Measurements from ENCODE around the gene TANGO6.
"Not testable (repeated sequence)": the region's sequence is repeated elsewhere in the genome, so short reads cannot be mapped to it uniquely, and the experiment has no call there.

TANGO6 gene

DNA sequence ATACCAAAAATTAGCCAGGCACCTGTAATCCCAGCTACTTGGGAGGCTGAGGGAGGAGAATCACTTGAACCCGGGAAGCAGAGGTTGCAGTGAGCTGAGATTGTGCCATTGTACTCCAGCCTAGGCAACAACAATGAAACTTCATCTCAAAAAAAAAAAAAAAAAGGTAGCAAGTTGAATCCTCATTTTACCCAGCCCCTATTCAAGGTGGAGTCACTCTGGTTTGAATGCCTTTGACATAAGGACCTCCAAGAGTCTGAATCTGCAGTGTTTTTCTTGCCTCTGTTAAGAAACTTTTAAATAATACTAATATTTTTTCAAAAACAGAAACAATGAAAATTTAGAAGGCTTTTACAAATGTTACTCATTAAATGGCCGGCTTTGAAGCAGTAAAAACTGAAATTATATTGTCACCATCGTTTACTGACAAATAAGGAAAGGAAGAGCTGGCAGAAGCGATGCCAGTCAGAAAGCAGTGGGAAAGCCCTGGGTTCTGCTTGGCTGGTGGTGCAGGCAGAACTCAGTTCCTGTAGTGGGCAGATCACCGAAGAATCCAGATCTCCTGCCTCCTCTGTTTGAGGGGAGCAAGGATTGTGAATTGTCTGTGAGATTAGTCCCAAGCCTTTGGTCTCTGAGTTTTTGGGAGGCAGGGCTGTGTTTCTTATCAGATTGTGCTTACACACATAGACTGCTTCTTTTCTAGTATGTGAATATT, 162.5 kb downstream of the TANGO6 start:
- no peak for DNase-seq (ENCODE audit: low read depth in 2 of 2)

DNA sequence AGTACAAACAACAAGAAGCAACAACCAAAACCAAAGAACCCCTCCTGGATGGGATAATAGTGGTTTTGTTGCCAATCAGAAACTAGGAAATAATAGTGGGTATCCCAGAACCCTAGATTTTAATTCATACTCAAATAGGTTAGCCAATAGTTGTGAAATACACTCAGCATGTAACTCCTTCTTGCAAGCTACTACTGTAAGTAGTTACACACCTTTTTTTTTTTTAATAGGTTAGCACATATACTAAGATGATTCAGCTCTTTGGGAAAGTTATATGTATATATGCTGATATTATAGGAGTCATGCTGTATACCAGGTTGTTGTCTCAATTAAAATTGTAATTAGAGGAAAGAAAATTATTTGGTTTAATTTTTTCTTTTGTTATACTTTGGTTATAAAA, 169.6 kb downstream of the TANGO6 start:
- no peak for DNase-seq (ENCODE audit: low read depth in 2 of 2)

DNA sequence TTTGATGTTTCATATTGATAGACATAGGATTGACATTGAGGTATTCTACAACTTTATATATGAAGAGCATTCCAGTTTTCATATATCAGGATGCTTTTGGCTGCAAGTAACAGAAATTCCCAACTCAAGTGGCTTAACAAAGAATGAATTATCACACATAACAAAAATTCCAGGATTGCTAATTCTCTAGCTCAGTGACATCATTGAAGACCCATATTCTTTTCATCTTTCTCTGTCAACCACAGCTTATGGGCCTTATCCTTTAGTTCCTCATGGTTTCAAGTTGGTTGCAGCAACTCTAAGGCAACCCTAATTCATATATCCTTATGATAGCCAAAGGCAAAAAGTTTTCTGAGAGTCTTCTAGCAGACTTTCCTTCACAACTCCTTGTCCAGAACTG, 170.7 kb downstream of the TANGO6 start:
- no peak for DNase-seq (ENCODE audit: low read depth in 2 of 2)

DNA sequence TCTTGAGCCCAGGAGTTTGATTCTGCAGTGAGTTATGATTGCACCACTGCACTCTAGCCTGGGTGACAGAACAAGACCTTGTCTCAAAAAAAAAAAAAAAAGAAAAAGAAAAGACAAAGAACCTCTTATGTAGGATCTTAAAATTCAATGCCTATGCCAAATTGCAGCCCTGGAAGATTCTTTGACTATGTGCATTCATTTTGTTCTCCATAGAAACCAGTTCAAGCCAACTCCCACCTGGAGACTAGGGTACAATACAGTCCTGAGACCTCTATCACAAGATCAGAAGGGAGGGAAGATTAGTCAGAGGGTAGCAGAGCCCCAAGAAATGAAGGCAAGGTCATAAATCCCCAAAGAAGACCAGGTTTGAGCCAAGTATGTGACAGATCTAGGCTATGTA, 171.5 kb downstream of the TANGO6 start:
- DNase-seq (ENCODE audit: low read depth in 2 of 2), result no peak

DNA sequence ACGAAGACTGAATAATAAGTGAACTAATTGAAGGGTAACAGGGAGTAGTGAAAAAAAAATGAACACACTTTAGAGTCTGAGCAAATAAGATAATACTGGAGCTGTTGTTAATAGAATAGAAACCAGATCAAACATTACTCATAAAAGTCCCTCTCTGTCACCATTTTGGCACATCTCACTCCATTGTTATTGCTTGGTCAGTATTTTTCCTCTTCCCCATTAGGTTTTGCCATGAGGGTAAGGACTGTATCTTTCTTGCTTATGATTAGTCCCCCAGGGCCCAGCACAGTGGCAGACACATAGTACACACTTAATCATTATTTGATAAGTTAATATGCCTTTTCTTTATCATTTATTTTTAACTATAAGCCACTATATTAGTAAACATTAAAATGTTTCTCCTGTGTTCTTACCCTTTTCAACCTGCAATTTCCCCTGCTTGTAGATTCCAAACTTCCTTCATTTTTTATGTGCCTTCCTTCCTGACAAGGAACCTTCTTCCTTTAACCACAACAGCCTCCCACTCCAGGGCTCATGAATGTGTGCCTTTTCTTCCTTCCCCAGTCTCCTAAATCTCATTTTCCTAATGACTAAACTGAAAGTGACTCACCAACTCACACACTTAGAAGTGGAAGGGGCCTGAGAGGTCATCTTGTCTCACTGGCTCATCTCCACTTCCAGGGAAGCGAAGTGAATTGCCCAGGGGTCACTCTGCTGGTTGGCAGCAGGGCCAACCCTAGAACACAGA, 173.9 kb downstream of the TANGO6 start:
- DNase-seq (ENCODE audit: low read depth in 2 of 2), result no peak

DNA sequence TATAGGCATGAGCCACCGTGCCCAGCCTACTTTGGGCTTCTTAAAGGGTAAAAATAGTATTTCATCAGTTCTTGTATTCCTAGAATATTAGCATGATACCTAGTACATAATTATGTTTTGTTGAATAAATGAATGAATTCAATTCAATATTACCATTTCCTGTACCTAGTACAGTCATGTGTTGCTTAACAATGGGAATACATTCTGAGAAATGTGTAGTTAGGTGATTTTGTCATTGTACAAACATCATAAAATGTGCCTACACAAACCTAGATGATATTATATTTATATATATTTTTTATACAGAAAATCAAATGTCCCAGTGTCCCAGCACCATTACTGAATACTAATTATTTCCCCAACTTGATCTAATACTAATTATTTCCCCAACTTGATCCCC, 176.5 kb downstream of the TANGO6 start:
- no peak for DNase-seq (ENCODE audit: low read depth in 2 of 2)

DNA sequence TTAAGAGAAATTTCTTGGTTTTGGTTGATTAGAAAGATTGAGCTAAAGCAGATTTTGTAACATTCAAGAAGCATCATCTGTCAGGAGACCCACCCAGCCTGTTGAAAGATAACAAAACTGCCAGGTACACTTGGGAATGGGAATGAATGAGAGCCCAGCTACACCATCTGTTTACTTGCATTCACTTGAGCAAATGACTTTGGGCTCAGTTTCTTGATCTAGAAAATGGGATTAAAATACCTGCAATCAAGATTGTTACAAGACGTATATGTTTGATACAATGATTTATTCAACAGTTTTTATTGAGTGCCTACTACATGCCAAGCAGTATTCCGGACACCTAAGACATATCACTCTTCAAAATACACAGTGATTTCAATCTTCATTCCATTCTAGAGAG, 185.8 kb downstream of the TANGO6 start:
- DNase-seq (ENCODE audit: low read depth in 2 of 2), result no peak

GRCh38 chr16:69031877-69032301, 188.6 kb downstream of the TANGO6 start:
- DNase-seq (ENCODE audit: low read depth in 2 of 2), result no peak

GRCh38 chr16:69033151-69033949, 190.0 kb downstream of the TANGO6 start:
- no peak for DNase-seq (ENCODE audit: low read depth in 2 of 2)

DNA sequence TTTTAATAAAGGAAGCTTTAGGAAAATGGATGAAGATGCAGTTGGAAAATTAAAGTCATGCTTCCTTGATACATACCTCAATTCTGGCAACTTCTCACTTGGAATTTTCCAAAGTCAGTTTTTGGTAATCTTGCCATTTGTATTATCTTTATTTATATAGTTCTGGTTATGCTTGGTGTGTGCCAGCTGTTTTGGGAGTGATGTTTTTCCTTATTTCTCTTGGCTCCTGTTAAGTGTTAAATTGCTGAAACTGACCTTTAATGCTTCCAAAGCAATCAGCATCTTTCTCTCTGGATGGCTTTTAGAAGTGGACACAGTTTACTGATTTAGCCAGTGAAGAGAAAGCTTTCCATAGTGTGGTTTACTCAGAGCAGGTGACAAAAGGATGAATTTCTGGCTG, 192.0 kb downstream of the TANGO6 start:
- no peak for DNase-seq (ENCODE audit: low read depth in 2 of 2)

DNA sequence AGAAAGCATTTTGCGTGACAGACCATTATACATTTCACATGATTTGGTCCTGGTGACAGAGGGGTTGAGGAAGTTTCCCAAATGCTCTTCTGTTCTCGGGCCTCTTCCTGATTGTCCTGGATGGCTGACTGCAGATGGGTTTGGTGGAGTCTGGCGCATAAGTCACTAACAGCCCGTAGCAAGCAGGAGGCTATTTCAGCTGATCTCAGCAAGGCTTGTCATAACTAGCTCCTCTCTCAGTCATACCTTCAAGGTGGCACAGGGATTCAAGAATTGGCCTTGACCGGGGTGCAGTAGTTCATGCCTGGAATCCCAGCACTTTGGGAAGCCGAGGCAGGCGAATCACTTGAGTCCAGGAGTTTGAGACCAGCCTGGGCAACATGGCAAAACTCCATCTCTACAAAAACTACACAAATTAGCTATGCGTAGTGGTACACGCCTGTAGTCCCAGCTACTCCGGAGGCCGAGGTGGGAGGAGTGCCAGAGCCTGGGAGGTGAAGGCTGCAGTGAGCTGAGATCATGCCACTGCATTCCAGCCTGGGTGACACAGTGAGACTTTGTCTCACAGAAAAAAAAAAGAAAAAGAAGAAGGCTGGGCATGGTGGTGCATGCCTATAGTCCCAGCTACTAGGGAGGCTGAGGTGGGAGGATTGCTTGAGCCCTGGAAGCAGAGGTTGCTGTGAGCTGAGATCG, 193.2 kb downstream of the TANGO6 start:
- DNase-seq (ENCODE audit: low read depth in 2 of 2), result no peak

- no peak for DNase-seq (ENCODE audit: low read depth in 2 of 2)
Observed at GRCh38 chr16:69037373-69038160, 194.2 kb downstream of the TANGO6 start.

GRCh38 chr16:69039333-69039941, 196.1 kb downstream of the TANGO6 start:
- no peak for DNase-seq (ENCODE audit: low read depth in 2 of 2)

- DNase-seq (ENCODE audit: low read depth in 2 of 2), result no peak
Observed at GRCh38 chr16:69040144-69040909, 197.0 kb downstream of the TANGO6 start.

DNA sequence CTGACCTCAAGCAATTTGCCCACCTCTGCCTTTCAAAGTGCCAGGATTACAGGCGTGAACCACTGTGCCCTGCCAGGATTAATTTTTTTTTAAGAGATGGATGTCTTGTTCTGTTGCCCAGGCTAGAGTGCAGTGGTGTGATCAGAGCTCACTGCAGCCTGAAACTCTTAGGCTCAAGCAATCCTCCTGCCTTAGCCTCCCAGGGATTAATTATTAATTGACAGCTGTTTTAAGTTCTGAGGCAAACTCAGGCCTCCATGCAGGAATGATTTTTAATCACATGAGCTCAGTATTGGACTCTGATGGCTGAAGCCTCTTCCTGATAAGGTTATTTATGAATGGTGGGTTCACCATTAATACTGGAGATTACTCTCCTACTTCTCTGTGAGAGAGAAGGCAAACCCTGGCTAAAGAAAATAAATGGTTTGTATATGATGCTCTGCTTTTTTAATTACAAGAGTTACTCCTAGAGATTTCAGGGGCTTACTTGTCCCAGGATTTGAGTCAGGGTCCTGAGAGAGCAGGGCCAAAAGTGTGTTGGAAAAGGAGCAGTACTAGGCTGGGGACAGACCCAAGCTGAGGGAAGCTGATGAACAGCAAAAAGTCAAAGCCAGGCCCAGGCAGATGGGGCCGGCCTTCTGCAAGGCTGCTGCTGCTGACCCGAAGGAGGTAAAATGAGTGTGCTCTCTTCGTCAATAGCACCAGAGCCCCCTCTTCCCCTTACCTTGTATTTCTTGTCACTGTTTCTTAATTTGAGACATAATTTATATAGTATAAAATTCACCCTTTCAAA, 205.2 kb downstream of the TANGO6 start:
- DNase-seq (ENCODE audit: low read depth in 2 of 2), result no peak

DNA sequence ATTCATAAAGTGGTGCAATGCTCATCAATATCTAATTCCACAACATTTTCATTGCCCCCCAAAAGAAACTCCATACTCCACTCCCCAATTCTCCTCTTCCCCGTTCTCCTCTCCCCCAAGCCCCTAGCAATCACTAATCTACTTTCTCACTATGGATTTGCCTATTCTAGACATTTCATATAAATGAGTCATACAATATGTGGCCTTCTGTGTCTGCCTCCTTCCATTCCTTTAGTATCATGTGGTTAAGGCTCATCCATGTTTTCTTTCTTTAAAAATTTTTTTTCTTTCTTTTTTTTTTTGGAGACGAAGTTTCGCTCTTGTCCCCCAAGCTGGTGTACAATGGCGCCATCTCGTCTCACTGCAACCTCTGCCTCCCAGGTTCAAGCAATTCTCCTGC, 205.8 kb downstream of the TANGO6 start:
- DNase-seq (ENCODE audit: low read depth in 2 of 2), result no peak

- no peak for DNase-seq (ENCODE audit: low read depth in 2 of 2)
Observed at GRCh38 chr16:69049603-69050375, 206.5 kb downstream of the TANGO6 start.

DNA sequence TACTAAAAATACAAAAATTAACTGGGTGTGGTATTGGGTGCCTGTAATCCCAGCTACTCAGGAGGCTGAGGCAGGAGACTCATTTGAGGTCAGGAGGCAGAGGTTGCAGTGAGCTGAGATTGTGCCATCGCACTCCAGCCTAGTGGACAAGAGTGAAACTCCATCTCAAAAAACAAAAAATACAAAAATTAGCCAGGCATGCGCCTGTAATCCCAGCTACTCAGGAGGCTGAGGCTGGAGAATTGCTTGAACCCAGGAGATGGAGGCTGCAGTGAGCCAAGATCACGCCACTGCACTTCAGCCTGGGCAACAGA, 208.1 kb downstream of the TANGO6 start:
- not testable (repeated sequence) for DNase-seq (ENCODE audit: low read depth in 2 of 2)

GRCh38 chr16:69055008-69055407, 211.7 kb downstream of the TANGO6 start:
- DNase-seq (ENCODE audit: low read depth in 2 of 2), result no peak
